HG03439 (cell line): ENCODE data around the gene SPSB1.

Source experiments
- ATAC-seq: cut with Tn5 transposase; IDR thresholded peaks from one replicate; pipeline ENCODE4 v1.9.1; 2021; ENCODE audit warnings: mild to moderate bottlenecking, moderate library complexity; ENCODE audit not compliant: unreplicated experiment

The SPSB1 gene

DNA sequence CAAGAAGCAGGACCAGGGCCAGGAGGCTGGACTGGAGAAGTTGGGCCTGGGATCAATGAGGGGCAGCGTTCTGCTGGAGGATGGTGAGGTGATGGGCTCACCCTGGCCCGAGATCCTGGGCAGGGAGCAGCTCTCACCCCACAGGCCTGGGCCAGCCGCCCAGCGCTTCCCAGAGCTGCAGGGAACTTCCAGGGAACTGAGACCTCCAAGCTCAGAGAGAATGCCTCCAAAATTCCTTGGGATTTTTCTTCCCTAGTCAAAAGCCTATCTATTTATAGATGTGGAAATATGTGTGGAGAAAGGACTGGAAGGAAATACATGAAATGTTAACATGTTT is 121.2 kb downstream of the SPSB1 start:
- ATAC-seq: no peak

DNA sequence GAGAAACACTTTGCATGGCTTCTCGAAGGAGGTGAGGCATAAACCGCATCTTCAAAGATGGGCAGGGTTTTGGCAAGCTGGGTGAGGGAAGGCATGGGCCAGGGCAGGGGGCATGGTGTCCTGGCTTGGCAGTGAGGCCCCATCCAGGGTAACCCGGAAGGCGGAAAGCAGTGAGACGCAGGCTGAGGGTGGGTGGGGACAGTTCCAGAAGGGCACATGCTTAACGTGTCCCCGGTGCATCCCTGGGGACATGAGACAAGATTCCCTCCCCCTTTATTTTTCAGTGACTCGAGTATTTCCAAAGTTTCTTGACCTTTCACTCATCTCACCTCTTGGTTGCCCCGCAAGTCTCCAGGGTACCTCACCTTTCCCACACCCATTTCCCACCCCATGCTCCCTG is 123.8 kb downstream of the SPSB1 start:
- ATAC-seq: no peak

- no peak for ATAC-seq
Measured at GRCh38 chr1:9416918-9417500, 124.3 kb downstream of the SPSB1 start.

GRCh38 chr1:9417695-9418094 is 125.0 kb downstream of the SPSB1 start:
- no peak for ATAC-seq

- no peak for ATAC-seq
Measured at GRCh38 chr1:9418851-9419250, 126.2 kb downstream of the SPSB1 start.
